Measurements from ENCODE around the gene NUDT8.

DNA sequence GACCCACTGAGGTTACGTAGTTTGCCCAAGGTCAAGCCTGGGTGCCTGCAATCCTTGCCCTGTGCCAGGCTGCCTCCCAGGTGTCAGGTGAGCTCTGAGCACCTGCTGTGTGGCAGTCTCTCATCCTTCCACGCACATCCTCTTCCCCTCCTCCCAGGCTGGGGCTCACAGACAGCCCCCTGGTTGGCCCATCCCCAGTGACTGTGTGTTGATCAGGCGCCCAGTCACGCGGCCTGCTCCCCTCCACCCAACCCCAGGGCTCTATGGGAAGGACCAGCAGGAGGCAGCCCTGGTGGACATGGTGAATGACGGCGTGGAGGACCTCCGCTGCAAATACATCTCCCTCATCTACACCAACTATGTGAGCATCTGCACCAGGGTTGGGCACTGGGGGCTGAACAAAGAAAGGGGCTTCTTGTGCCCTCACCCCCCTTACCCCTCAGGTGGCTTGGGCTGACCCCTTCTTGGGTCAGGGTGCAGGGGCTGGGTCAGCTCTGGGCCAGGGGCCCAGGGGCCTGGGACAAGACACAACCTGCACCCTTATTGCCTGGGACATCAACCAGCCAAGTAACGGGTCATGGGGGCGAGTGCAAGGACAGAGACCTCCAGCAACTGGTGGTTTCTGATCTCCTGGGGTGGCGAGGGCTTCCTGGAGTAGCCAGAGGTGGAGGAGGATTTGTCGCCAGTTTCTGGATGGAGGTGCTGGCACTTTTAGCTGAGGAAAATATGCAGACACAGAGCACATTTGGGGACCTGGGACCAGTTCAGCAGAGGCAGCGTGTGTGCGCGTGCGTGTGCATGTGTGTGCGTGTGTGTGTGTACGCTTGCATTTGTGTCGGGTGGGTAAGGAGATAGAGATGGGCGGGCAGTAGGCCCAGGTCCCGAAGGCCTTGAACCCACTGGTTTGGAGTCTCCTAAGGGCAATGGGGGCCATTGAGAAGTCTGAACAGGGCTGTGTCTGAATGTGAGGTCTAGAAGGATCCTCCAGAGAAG lies 44.6 kb downstream of the NUDT8 start:
- TF ChIP-seq JUN (IDR thresholded peaks at IDR 0.05; ENCODE audit: borderline replicate concordance, low read depth, low read length), result no peak
- no peak for TF ChIP-seq JUN (CRISPR knock-in tag; IDR thresholded peaks at IDR 0.05; ENCODE audit: borderline replicate concordance)
- no peak for TF ChIP-seq L3MBTL2 (IDR thresholded peaks at IDR 0.05)
- TF ChIP-seq ZNF217 (CRISPR knock-in tag; IDR thresholded peaks at IDR 0.05), result no peak

All from K562 (cell line).